Prostate gland (tissue), 2 donors: ENCODE measurements around the gene STAM2.

ENCODE experiments used
- POLR2A ChIP-seq: fragments of 450-650 bp; IDR thresholded peaks from one replicate; pipeline ENCODE4 v1.6.1; 2016; ENCODE audit warnings: antibody characterized with exemption, mild to moderate bottlenecking
- POLR2AphosphoS5 ChIP-seq: sonication (generic); formaldehyde crosslinking; IDR thresholded peaks from one replicate; pipeline ENCODE4 v1.6.1; 2017; ENCODE audit warnings: antibody characterized with exemption
- TF ChIP-seq, protein P1 (sequence below), 4 experiments: fragments of 200-600 bp in 2 of 4; fragments of 450-650 bp in 2 of 4; sonication (generic) in 2 of 4; IDR thresholded peaks; 1 replicate in 3 of 4; 2 replicates in 1 of 4; pipeline ENCODE4 v1.5.1; 2016 to 2019; ENCODE audit warnings: antibody characterized with exemption in 4 of 4, mild to moderate bottlenecking in 2 of 4, moderate library complexity in 2 of 4

DNA sequence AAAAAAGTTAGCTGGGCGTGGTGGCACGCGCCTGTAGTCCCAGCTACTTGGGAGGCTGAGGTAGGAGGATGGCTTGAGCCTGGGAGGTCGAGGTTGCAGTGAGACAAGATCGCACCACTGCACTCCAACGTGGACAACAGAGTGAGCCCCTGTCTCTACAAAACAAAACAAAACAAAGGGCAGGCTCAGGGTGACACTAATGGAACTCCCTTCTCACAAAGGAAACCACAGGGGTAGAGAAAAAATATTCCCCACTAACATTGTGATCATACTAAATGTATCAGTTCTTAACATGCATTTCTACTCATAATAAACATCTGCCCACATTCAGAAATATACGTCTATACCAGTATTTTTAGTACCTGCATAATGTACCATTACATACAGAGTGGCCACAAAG is 21.1 kb downstream of the STAM2 start:
- TF ChIP-seq, protein P1, sequence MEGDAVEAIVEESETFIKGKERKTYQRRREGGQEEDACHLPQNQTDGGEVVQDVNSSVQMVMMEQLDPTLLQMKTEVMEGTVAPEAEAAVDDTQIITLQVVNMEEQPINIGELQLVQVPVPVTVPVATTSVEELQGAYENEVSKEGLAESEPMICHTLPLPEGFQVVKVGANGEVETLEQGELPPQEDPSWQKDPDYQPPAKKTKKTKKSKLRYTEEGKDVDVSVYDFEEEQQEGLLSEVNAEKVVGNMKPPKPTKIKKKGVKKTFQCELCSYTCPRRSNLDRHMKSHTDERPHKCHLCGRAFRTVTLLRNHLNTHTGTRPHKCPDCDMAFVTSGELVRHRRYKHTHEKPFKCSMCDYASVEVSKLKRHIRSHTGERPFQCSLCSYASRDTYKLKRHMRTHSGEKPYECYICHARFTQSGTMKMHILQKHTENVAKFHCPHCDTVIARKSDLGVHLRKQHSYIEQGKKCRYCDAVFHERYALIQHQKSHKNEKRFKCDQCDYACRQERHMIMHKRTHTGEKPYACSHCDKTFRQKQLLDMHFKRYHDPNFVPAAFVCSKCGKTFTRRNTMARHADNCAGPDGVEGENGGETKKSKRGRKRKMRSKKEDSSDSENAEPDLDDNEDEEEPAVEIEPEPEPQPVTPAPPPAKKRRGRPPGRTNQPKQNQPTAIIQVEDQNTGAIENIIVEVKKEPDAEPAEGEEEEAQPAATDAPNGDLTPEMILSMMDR (IDR thresholded peaks at IDR 0.05), result no peak
- TF ChIP-seq POLR2A (no peak), POLR2AphosphoS5 (no peak)
